Kidney (tissue), 14 donors: ENCODE results near the gene FHL3. TPM values are rescaled to one million over a fixed set of nuclear protein-coding genes. Genes with fewer than 3 reads are reported as not detected.

Experiments
- DNase-seq, 5 donors: peaks; one replicate each; pipeline ENCODE4 v3.0.0-alpha.2; 2013 to 2020
- FAIRE-seq: peaks from 2 replicates; lab custom pipeline; 2012; peaks lifted over from hg19 to GRCh38; lab: Jason Lieb, UNC
- H3K27ac ChIP-seq, 2 donors: one replicate each; pipeline ENCODE4 v1.7.0; 2013; ENCODE audit warnings: low read depth in 2 of 2, low read length in 2 of 2, inconsistent platforms in 1 of 2
- H3K27me3 ChIP-seq: one replicate; pipeline ENCODE4 v1.7.1; 2013; ENCODE audit warnings: low read length, inconsistent platforms; ENCODE audit not compliant: control insufficient read depth, insufficient read depth
- H3K36me3 ChIP-seq, 3 donors: one replicate each; pipeline versions ENCODE4 v1.7.0 to v1.7.1; 2013; ENCODE audit warnings: low read length in 3 of 3, control low read depth in 1 of 3, inconsistent platforms in 1 of 3; ENCODE audit not compliant: insufficient read depth in 3 of 3, control insufficient read depth in 2 of 3
- H3K4me1 ChIP-seq, 3 donors: one replicate each; pipeline versions ENCODE4 v1.7.0 to v1.7.1; 2013; ENCODE audit warnings: low read length in 3 of 3, inconsistent platforms in 1 of 3, low read depth in 1 of 3; ENCODE audit not compliant: control insufficient read depth in 2 of 3, insufficient read depth in 2 of 3
- H3K4me3 ChIP-seq, 3 donors: one replicate each; pipeline versions ENCODE4 v1.7.0 to v1.8.1; 2013; ENCODE audit warnings: low read length in 3 of 3, control low read depth in 1 of 3, inconsistent platforms in 1 of 3
- H3K9ac ChIP-seq, 3 donors: one replicate each; pipeline versions ENCODE4 v1.7.0 to v1.7.1; 2013; ENCODE audit warnings: low read length in 3 of 3, control low read depth in 1 of 3, inconsistent platforms in 1 of 3
- H3K9me3 ChIP-seq, 3 donors: one replicate each; pipeline versions ENCODE4 v1.7.0 to v1.7.1; 2013; ENCODE audit warnings: low read length in 3 of 3, control low read depth in 1 of 3, inconsistent platforms in 1 of 3; ENCODE audit not compliant: control insufficient read depth in 2 of 3, insufficient read depth in 1 of 3
- intact Hi-C: fragments of 100-400 bp; cut with DNase I; formaldehyde crosslinking; loops from one replicate; pipeline ENCODE4 v1.11.1; 2022
- polyA plus RNA-seq: library from polyadenylated mRNA; stranded (reverse); fragments of 350-450 nt; fragmentation: Illumina TruSeq; extraction: RNeasy Lipid Tissue Mini Kit (QIAGEN cat#74804); gene quantifications from one replicate; pipeline ENCODE4 v1.2.3, GENCODE V29; 2014; ENCODE audit warnings: low read depth, low replicate concordance; ENCODE audit not compliant: insufficient read depth
- total RNA-seq: library from RNA; stranded (reverse); fragmentation: NEBNext Ultra II Directional; extraction: Animal tissue kit (Norgen Biotek cat#: 25700); gene quantifications from one replicate; pipeline ENCODE4 v1.2.1, GENCODE V29; 2021
- TF ChIP-seq, protein P1 (sequence below): IDR thresholded peaks from 3 replicates; pipeline ENCODE4 v1.5.1; 2012; ENCODE audit warnings: mild to moderate bottlenecking, moderate library complexity, borderline replicate concordance; ENCODE audit not compliant: insufficient read depth; ENCODE audit errors: extremely low read depth
- donor health status: control.
- donor health status: control.
- donor health status: control.
- donor health status: control.
- donor health status: control.
- donor health status: DM: yes; HTN: yes; CAD: no.
- donor health status: Normal renal cell carcinoma (clear cell type).

FHL3 gene
- total and polyA plus RNA-seq, 2 donors from 2014 or later, result 8.2 to 19.6 TPM

DNA sequence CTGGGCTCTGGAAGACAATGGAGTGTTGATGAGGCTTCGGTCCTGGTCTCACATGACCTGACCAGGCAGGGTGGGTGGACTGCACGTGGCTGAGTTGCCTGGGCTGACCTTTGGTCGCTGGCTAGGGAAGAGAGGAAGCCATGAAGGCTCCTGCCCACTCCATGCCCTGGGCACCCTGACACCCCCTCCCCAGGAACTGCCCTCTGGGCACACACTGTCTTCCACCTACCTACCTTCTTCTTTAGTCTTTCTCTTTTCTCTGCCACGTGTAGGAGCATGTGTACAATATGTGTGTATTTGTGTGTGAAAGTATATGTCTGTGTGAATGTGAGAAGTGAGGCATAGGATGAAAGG is 26.2 kb upstream of the FHL3 start:
- FAIRE-seq (no peak), DNase-seq (no peak)
- TF ChIP-seq, protein P1, sequence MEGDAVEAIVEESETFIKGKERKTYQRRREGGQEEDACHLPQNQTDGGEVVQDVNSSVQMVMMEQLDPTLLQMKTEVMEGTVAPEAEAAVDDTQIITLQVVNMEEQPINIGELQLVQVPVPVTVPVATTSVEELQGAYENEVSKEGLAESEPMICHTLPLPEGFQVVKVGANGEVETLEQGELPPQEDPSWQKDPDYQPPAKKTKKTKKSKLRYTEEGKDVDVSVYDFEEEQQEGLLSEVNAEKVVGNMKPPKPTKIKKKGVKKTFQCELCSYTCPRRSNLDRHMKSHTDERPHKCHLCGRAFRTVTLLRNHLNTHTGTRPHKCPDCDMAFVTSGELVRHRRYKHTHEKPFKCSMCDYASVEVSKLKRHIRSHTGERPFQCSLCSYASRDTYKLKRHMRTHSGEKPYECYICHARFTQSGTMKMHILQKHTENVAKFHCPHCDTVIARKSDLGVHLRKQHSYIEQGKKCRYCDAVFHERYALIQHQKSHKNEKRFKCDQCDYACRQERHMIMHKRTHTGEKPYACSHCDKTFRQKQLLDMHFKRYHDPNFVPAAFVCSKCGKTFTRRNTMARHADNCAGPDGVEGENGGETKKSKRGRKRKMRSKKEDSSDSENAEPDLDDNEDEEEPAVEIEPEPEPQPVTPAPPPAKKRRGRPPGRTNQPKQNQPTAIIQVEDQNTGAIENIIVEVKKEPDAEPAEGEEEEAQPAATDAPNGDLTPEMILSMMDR, result no peak
- intact Hi-C loops, result loop anchor here (10.0 kb wide), 1 partner anchor 803 kb away; no protein-coding TSS in a partner anchor
- Histone ChIP-seq H3K9me3 (no peaks in the 10 kb centered on the region), H3K27ac (no peak overlapping the region), H3K36me3 (no peaks in the 10 kb centered on the region), H3K9ac (no peak overlapping the region), H3K4me3 (no peak overlapping the region), H3K4me1 (peaks cover 0 to 24% (median 5%) of the 10 kb centered on the region in 3 donors), H3K27me3 (no peaks in the 10 kb centered on the region)

DNA sequence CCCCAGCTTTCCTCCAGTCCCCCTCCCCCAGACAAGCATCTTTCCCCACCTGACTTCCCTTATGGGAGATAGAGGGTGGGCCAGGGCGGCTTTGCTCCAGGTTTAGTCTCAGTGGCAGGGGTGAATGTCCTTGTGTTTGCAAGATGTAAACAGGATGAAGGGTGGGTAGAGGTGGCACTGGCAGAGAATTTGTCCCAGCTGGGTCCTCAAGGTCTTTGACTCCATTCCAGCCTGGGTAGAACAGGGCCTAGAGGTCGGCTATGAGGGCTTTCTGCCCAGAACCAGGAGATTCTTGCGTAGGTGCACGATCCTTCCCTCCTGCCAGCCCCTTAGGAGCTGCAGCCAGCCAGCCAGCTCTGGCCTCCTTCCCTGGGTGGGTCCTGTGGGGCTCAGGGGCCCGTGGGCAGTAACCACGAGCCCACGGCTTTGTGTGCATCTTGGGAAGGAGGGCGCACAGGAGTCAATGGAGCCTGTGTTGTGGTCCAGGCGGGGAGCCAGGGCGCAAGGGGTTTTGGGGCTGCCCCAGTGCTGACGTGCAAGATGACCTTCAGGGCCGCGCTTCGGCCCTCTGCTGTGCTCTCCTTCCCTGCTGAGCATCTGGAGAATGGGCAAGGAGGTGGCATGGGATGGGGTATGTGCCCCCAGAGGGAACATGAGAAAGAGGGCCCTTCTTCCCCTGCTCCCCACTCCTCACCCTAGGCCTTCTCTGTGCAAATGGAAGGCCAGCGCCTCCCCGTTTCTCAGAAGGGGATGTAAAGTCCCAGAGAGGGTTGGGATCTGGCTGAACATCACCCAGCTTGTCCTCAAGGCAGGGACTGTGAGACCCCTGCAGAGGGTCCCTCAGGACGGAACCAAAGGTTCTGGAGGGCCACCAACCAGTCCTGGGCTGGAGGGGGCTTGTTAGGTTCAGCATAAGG is 25.5 kb upstream of the FHL3 start:
- DNase-seq (no peak), FAIRE-seq (no peak)
- Histone ChIP-seq H3K9ac (no peak overlapping the region), H3K4me1 (peaks cover 0 to 24% (median 5%) of the 10 kb centered on the region in 3 donors), H3K36me3 (peaks cover 0 to 2% (median under 1%) of the 10 kb centered on the region in 3 donors), H3K9me3 (no peaks in the 10 kb centered on the region), H3K27ac (no peak overlapping the region), H3K4me3 (no peak overlapping the region), H3K27me3 (no peaks in the 10 kb centered on the region)
- intact Hi-C loops, result loop anchor here (10.0 kb wide), 1 partner anchor 804 kb away; no protein-coding TSS in a partner anchor
- TF ChIP-seq, protein P1, result no peak

DNA sequence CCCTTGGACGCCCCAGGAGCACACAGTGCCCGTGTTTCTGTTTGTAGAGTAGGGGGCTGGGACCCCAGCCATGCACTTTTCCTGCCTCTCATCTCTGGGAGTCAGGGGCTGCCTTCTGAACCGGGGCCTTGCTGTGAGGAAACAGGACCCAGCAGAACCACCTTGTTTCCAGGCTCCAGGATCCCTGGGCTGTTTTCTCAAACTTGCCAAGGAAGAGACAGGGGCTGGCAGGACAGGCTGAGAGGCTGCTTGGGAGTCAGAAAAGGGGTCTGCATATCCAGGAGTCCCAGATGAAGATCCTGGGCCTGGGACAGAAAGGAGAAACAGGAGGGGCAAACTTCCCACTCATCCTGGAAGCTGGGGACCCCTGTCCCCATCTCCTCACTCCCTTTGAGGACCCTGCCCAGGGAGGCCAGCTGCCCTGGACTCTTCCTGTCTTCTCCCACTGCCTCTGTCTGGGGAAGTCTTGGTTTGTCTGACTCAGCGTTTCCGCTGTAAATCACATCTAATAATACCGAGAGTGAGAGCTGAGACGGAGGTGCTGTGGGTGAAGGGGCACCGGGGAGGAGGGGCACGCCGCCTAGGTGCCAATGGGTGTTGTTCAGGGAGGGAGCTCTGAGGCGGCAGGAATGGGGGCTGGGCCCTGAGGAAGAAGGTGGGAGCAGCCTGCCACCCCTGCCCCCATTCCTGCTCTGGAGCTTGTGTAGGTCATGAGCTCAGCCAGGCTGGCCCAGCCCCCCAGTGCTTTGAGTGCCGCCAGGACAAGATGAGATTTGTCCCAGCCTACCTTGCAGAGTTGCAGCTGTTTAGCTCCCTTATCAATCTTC is 24.6 kb upstream of the FHL3 start:
- no peaks in the 10 kb centered on the region for H3K9me3 ChIP-seq
- H3K4me3 ChIP-seq, result no peak overlapping the region
- peak overlapping the region in 1 of 2 donors; percentile 11 for H3K27ac ChIP-seq
- peaks cover 3 to 9% (median 7%) of the 10 kb centered on the region in 3 donors for H3K36me3 ChIP-seq
- intact Hi-C loops, result loop anchor here (10.0 kb wide), 1 partner anchor 805 kb away; no protein-coding TSS in a partner anchor
- TF ChIP-seq, protein P1, result no peak
- DNase-seq (peak in 4 of 5 donors; percentile 55 to 82 (median 78)), FAIRE-seq (no peak)
- H3K4me1 ChIP-seq, result peaks cover 0 to 24% (median 5%) of the 10 kb centered on the region in 3 donors
- H3K9ac ChIP-seq, result no peak overlapping the region
- H3K27me3 ChIP-seq, result no peaks in the 10 kb centered on the region
